Measurements from ENCODE around the gene MYRIP. TPM values are rescaled to one million over a fixed set of nuclear protein-coding genes. Genes with fewer than 3 reads are reported as not detected.

The MYRIP gene
- total and polyA plus RNA-seq, 2 experiments from 2014 or later: 1.5 to 1.8 TPM

GRCh38 chr3:40226636-40227035, 417.2 kb downstream of the MYRIP start:
- Mint-ChIP-seq H3K36me3 (ENCODE audit: low read depth) (no peaks in the 10 kb centered on the region), H3K4me1 (peaks cover 8% of the 10 kb centered on the region), H3K9me3 (no peaks in the 10 kb centered on the region), H3K27ac (peak overlapping the region; percentile 51; the same call in 1 of the 2 replicates), H3K27me3 (ENCODE audit: insufficient read depth, low read depth, poor library complexity) (peaks cover 2% of the 10 kb centered on the region), H3K4me3 (no peak overlapping the region)
- Histone ChIP-seq H3K27me3 (ENCODE audit: insufficient read depth) (no peaks in the 10 kb centered on the region), H3F3A (replicated peaks; ENCODE audit: low read depth) (no peaks in the 10 kb centered on the region), H2AFZ (no peak overlapping the region), H3K27ac (ENCODE audit: low read depth) (no peak overlapping the region), H3K4me3 (no peak overlapping the region), H3K9me2 (ENCODE audit: insufficient read depth) (0 out of 2 replicates have a peak, but pooled peaks cover 9% of the 10 kb centered on the region), H3K36me3 (ENCODE audit: insufficient read depth) (no peaks in the 10 kb centered on the region), H4K20me1 (replicated peaks; ENCODE audit: insufficient read depth) (no peaks in the 10 kb centered on the region), H3K4me1 (ENCODE audit: insufficient read depth) (no peaks in the 10 kb centered on the region), H3K4me2 (no peak overlapping the region), H3K79me2 (replicated peaks; ENCODE audit: insufficient read depth) (no peaks in the 10 kb centered on the region)
- ATAC-seq (peak; percentile 66), DNase-seq (ENCODE audit: low spot score) (no peak)
- TF ChIP-seq ZNF114 (CRISPR knock-in tag; IDR thresholded peaks at IDR 0.05): no peak
- no peak for TF ChIP-seq ZNF462 (CRISPR knock-in tag; IDR thresholded peaks at IDR 0.05)

GRCh38 chr3:40228792-40229350, 419.5 kb downstream of the MYRIP start:
- no peaks in the 10 kb centered on the region for H3K27me3 ChIP-seq (ENCODE audit: insufficient read depth)
- DNase-seq (ENCODE audit: low spot score): no peak
- no peak overlapping the region for H3K4me3 ChIP-seq
- H3K27ac ChIP-seq (ENCODE audit: low read depth): no peak overlapping the region
- Mint-ChIP-seq H3K27ac (no peak overlapping the region), H3K4me1 (no peaks in the 10 kb centered on the region), H3K4me3 (no peak overlapping the region), H3K36me3 (ENCODE audit: low read depth) (no peaks in the 10 kb centered on the region), H3K9me3 (no peaks in the 10 kb centered on the region), H3K27me3 (ENCODE audit: insufficient read depth, low read depth, poor library complexity) (peaks cover 2% of the 10 kb centered on the region)
- no peak overlapping the region for H3K4me2 ChIP-seq
- no peak for ATAC-seq
- H3K4me1 ChIP-seq (ENCODE audit: insufficient read depth): no peaks in the 10 kb centered on the region
- H3K36me3 ChIP-seq (ENCODE audit: insufficient read depth): no peaks in the 10 kb centered on the region
- H3F3A ChIP-seq (replicated peaks; ENCODE audit: low read depth): no peaks in the 10 kb centered on the region
- 0 out of 2 replicates have a peak, but pooled peaks cover 5% of the 10 kb centered on the region for H3K9me2 ChIP-seq (ENCODE audit: insufficient read depth)
- H4K20me1 ChIP-seq (replicated peaks; ENCODE audit: insufficient read depth): no peaks in the 10 kb centered on the region
- H2AFZ ChIP-seq: no peak overlapping the region
- no peaks in the 10 kb centered on the region for H3K79me2 ChIP-seq (replicated peaks; ENCODE audit: insufficient read depth)
- TF ChIP-seq EZH2phosphoT487 (IDR thresholded peaks at IDR 0.05; ENCODE audit: unreplicated experiment) (no peak), ETS1 (IDR thresholded peaks at IDR 0.05) (no peak), CTCF (conservative IDR thresholded peaks at IDR 0.05; ENCODE audit: low read depth in 2 of 2) (no peak)
